ENCODE data around the gene CELSR1.

CELSR1 gene

GRCh38 chr22:46462726-46463371, 74.6 kb downstream of the CELSR1 start:
- no peak overlapping the region for H3K4me3 ChIP-seq (ENCODE audit: low read depth, low read length)

GRCh38 chr22:46461566-46462180, 75.7 kb downstream of the CELSR1 start:
- H3K4me3 ChIP-seq (ENCODE audit: low read depth, low read length) = no peak overlapping the region

- H3K4me3 ChIP-seq (ENCODE audit: low read depth, low read length) = no peak overlapping the region
These were observed 76.6 kb downstream of the CELSR1 start for GRCh38 chr22:46460857-46461256.

- H3K4me3 ChIP-seq (ENCODE audit: low read depth, low read length) = no peak overlapping the region
These were observed 77.9 kb downstream of the CELSR1 start for GRCh38 chr22:46459347-46460065.

GRCh38 chr22:46458525-46458924, 78.9 kb downstream of the CELSR1 start:
- H3K4me3 ChIP-seq (ENCODE audit: low read depth, low read length) = no peak overlapping the region

GRCh38 chr22:46457502-46458488, 79.6 kb downstream of the CELSR1 start:
- H3K4me3 ChIP-seq (ENCODE audit: low read depth, low read length) = no peak overlapping the region

- H3K4me3 ChIP-seq (ENCODE audit: low read depth, low read length) = no peak overlapping the region
These were observed 80.6 kb downstream of the CELSR1 start for GRCh38 chr22:46456818-46457163.

- H3K4me3 ChIP-seq (ENCODE audit: low read depth, low read length) = no peak overlapping the region
These were observed 82.0 kb downstream of the CELSR1 start for GRCh38 chr22:46455446-46455845.

GRCh38 chr22:46454504-46455269, 82.7 kb downstream of the CELSR1 start:
- no peak overlapping the region for H3K4me3 ChIP-seq (ENCODE audit: low read depth, low read length)

GRCh38 chr22:46453829-46454503, 83.5 kb downstream of the CELSR1 start:
- H3K4me3 ChIP-seq (ENCODE audit: low read depth, low read length) = no peak overlapping the region

GRCh38 chr22:46453006-46453828, 84.2 kb downstream of the CELSR1 start:
- no peak overlapping the region for H3K4me3 ChIP-seq (ENCODE audit: low read depth, low read length)

- H3K4me3 ChIP-seq (ENCODE audit: low read depth, low read length) = no peak overlapping the region
These were observed 85.0 kb downstream of the CELSR1 start for GRCh38 chr22:46452195-46453005.

- H3K4me3 ChIP-seq (ENCODE audit: low read depth, low read length) = no peak overlapping the region
These were observed 85.7 kb downstream of the CELSR1 start for GRCh38 chr22:46451741-46452140.

GRCh38 chr22:46450931-46451561, 86.4 kb downstream of the CELSR1 start:
- no peak overlapping the region for H3K4me3 ChIP-seq (ENCODE audit: low read depth, low read length)

GRCh38 chr22:46449974-46450745, 87.3 kb downstream of the CELSR1 start:
- H3K4me3 ChIP-seq (ENCODE audit: low read depth, low read length) = no peak overlapping the region

- no peak overlapping the region for H3K4me3 ChIP-seq (ENCODE audit: low read depth, low read length)
These were observed 88.2 kb downstream of the CELSR1 start for GRCh38 chr22:46449116-46449691.

GRCh38 chr22:46448333-46448732, 89.1 kb downstream of the CELSR1 start:
- H3K4me3 ChIP-seq (ENCODE audit: low read depth, low read length) = no peak overlapping the region

Data from iPS-11a (cell line).